Measurements from ENCODE around the gene SHISAL2A.

SHISAL2A gene

DNA sequence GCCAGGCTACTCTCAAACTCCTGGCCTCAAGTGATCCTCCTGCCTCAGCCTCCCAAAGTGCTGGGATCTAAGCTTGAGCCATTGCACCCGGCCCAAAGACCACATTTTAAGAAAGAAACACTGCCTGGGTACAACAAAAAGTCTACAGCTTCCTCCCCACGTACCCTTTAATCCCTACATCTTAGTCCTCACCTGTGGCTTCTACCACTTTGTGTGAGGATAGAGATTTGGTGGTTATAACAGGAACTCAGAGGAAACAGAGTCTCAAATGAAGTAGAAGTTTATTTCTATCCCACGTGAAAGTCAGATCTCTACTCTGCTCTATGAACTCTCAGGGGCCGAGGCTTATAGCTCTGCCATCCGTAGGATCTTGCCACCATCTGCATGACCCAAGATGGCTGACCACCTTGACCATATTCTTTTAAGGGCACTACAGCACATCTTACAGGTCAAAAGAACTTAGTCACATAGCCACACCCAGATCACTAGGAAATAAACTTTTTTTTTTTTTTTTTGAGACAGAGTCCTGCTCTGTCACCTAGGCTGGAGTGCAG is 17.4 kb upstream of the SHISAL2A start:
- FAIRE-seq (no peak), DNase-seq (ENCODE audit: insufficient read length, low spot score) (no peak)

DNA sequence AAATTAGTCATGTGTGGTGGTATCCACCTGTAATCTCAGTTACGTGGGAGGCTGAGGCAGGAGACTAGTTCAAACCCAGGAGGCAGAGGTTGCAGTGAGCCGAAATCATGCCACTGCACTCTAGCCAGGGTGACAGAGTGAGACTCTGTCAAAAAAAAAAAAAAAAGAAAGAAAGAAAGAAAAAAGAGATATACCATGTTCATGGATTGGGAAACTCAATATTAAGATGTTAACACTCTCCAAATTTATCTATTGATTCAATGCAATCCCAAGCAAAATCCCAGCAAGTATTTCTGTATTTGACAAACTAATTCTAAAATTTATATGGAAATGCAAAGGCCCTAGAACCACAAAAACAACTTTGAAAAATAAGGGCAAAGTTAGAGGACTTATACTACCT is 11.0 kb upstream of the SHISAL2A start:
- no peak for FAIRE-seq
- DNase-seq (ENCODE audit: insufficient read length, low spot score) = no peak

DNA sequence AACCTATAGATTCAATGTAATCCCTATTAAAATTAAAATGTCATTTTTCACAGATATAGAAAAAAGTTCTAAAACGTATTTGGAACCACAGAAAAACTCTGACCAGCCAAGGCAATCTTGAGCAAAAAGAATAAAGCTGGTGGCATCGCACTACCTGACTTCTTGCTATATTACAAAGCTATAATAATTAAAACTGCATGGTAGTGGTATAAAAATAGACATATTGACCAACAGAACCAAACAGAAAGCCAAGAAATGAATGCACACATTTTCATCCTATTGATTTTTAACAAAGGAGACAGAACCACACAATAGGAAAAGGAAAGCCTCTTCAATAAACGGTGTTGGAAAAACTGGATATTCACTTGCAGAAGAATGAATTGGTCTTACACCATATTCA is 9.2 kb upstream of the SHISAL2A start:
- no peak for FAIRE-seq
- DNase-seq (ENCODE audit: insufficient read length, low spot score) = no peak

DNA sequence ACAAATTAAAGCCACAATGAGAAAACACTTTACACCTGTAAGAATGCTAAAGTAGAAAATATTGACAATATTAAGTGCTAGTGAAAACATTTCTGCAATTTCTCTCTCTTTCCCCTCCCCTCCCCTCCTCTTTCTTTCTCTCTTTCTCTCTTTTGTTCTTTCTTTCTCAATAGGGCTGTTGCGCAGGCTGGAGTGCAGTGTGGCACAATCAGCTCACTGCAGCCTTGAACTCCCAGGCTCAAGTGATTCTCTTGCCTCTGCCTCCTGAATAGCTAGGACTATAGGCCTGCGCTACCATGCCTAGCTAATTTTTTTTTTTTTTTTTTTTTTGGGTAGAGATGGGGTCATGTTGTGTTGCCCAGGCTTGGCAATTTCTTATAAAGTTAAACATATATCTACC is 5.9 kb upstream of the SHISAL2A start:
- no peak for DNase-seq (ENCODE audit: insufficient read length, low spot score)
- no peak for FAIRE-seq

DNA sequence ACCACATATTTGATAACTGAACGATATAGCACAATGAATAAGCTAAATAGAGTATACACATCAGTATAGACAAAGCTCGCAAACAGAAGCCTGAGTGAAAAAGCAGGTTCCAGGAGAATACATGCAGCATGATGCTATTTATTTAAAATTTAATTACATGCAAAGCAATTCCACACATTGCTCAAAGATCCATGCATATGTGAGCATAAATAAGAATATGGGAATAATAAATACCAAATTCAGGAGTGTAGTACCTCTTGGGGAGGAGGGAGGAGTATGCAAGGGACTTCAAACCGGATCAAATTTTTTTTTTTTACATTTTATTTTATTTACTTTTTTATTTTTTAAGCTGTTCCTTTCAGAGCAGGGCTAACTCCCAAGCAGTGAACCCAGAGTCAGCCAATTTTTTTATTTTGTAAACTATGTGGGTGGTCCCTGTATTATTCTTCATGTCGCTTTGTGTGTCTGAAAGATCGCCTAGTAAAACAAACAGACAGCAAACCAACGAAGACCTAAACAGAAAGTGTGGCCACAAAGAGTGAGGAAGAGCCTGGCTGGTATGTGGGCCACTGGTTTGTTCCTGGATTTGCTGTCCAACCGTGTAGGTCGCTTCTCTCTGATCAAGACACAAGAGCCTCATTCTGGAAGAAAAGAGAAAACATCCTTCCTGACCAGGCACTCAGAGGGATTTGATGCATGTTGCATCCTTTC is 4.2 kb upstream of the SHISAL2A start:
- FAIRE-seq = no peak

GRCh38 chr1:52629325-52629643 is 3.7 kb upstream of the SHISAL2A start:
- DNase-seq (ENCODE audit: insufficient read length, low spot score) = no peak

More for the DNA sequence above, 4.2 kb upstream of the SHISAL2A start:
- DNase-seq (ENCODE audit: insufficient read length, low spot score) = no peak

GRCh38 chr1:52629667-52630066 is 3.3 kb upstream of the SHISAL2A start:
- FAIRE-seq (no peak), DNase-seq (ENCODE audit: insufficient read length, low spot score) (no peak)

More at GRCh38 chr1:52629325-52629643, 3.7 kb upstream of the SHISAL2A start:
- FAIRE-seq = no peak

GRCh38 chr1:52631759-52632331 is 1.1 kb upstream of the SHISAL2A start:
- FAIRE-seq (no peak), DNase-seq (ENCODE audit: insufficient read length, low spot score) (no peak)

DNA sequence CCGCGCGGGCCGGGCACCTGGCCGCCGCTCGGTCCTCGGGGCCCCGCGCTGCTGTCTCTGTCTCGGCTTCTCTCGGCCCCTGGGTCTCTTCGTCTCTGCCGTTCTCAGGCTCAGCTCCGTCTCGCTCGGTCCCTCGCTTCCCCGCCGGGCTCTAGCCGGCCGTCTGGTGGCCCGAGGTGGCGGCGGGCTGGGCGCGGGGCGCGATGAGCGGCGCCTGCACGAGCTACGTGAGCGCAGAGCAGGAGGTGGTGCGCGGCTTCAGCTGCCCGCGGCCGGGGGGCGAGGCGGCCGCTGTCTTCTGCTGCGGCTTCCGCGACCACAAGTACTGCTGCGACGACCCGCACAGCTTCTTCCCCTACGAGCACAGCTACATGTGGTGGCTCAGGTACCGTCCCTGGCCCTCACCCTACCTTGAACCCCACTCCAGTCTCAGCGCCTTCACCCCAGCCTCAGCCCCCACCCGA is 355 bp downstream of the SHISAL2A start:
- DNase-seq (ENCODE audit: insufficient read length, low spot score) = no peak
- no peak for FAIRE-seq

DNA sequence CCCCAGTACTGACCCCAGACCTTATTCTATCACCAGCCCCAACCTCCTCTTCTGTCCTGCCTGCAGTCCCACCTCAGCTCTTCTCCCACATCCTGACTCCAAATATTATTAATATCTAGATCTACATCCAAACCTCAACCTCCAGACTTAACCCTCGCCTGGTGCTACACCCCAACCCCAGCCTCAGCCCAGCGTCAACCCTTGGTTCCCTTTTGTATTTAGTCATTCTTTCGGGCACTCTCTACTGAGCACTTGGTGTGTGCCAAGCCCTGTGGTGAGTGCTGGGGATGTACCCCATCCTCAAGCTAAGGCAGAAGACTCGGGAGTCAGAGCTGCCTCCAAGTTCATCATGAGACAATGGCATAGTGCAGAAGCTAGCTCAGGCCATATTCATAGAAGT is 1.1 kb downstream of the SHISAL2A start:
- no peak for FAIRE-seq
- DNase-seq (ENCODE audit: insufficient read length, low spot score) = no peak

- FAIRE-seq (no peak), DNase-seq (ENCODE audit: insufficient read length, low spot score) (no peak)
Observed at GRCh38 chr1:52635321-52636089, 2.5 kb downstream of the SHISAL2A start.

- no peak for DNase-seq (ENCODE audit: insufficient read length, low spot score)
- no peak for FAIRE-seq
Observed at GRCh38 chr1:52636721-52637695, 4.0 kb downstream of the SHISAL2A start.

DNA sequence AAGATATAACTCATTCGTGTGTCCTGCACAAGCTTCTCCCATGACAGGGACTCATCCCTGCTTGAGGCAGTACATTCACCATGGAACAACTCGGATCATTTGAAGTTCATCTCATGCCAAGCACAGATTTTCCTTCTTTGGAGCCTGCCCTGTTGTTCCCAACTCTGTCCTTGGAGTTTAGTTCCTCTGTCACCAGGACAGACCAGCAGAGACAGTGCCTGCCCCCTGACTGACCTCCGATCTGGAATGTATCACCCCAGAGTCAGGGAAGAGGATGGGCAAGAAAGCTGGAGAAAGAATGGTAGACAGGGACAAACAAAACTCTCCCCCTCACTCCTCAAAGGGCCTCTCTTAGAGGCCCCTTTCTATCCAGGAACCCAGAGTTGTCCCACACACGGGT is 5.0 kb downstream of the SHISAL2A start:
- FAIRE-seq = no peak
- DNase-seq (ENCODE audit: insufficient read length, low spot score) = no peak

DNA sequence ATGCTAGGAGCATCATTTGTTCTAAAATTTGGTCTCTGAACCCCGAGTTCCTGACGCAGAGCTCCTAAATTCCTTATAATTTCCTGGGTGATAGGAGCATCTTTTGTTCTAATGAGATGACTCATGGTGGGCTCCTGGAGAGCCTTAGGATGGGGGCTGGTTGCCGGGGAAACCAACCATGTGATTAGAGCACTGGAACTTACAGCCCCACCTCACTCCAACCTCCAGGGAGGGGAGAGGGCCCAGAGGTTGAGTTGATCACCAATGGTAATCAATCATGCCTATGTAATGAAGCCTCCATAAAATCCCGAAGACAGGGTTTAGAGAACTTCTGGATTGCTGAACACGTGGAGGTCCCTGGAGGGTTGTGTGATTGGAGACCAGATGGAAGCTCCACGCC is 7.7 kb downstream of the SHISAL2A start:
- DNase-seq (ENCODE audit: insufficient read length, low spot score) = no peak
- FAIRE-seq = no peak

DNA sequence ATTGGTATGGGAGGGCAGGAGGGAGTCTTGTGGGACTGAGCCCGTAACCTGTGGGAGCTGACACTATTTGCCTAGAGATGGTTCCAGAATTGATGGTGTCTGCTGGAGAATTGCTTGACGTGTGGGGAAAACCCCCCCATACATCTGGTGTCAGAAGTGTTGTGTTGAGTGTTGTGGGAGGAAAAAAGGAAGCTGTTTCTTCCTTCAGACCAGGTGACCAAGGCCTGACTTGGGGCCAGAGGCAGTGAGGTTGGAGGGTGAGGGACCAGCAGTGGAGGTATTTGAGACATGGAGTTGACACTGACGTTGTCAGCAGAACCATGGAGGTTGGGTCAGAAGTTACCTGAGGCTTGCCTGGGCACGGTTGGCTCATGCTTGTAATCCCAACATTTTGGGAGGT is 8.3 kb downstream of the SHISAL2A start:
- FAIRE-seq = no peak
- DNase-seq (ENCODE audit: insufficient read length, low spot score) = no peak

DNA sequence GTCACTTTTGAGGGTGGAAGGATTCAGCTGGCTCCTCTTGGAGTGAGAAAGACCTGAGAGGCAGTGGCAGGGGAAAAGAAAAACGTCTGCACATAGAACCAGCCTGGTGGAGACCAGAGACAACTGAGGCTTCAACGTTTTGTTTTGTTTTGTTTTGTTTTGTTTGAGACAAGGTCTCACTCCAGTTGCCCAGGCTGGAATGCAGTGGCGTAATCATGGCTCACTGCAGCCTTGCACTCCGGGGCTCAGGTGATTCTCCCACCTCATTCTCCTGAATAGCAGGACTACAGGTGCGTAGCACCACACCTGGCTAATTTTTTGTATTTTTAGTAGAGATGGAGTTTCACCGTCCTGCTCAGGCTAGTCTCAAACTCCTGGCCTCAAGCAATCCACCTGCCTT is 12.3 kb downstream of the SHISAL2A start:
- FAIRE-seq = no peak
- no peak for DNase-seq (ENCODE audit: insufficient read length, low spot score)

GRCh38 chr1:52651904-52652303 is 18.9 kb downstream of the SHISAL2A start:
- no peak for FAIRE-seq
- DNase-seq (ENCODE audit: insufficient read length, low spot score) = no peak

GRCh38 chr1:52653207-52653849 is 20.4 kb downstream of the SHISAL2A start:
- DNase-seq (ENCODE audit: insufficient read length, low spot score) (no peak), FAIRE-seq (no peak)

GRCh38 chr1:52654063-52654462 is 21.1 kb downstream of the SHISAL2A start:
- DNase-seq (ENCODE audit: insufficient read length, low spot score) (no peak), FAIRE-seq (no peak)

GRCh38 chr1:52657702-52658101 is 24.7 kb downstream of the SHISAL2A start:
- no peak for DNase-seq (ENCODE audit: insufficient read length, low spot score)
- FAIRE-seq = no peak
